T-helper 1 cell treated with Interleukin-12 subunit alpha and Interleukin-12 subunit beta and Interleukin-4 antibody, amounts not matched to agents 30 μg/mL and 1 μg/mL, for 36 hours (primary cell): Measurements from ENCODE around the gene MAP6.
"Not testable (repeated sequence)": the region's sequence is repeated elsewhere in the genome, so short reads cannot be mapped to it uniquely, and the experiment has no call there.

ENCODE experiments used
- H3K27ac Mint-ChIP-seq: one replicate; pipeline ENCODE4 v1.8.0; 2021; ENCODE audit warnings: mild to moderate bottlenecking, mixed read lengths
- H3K27me3 Mint-ChIP-seq: one replicate; pipeline ENCODE4 v1.8.0; 2021; ENCODE audit warnings: low read depth, mixed read lengths
- H3K36me3 Mint-ChIP-seq: one replicate; pipeline ENCODE4 v1.8.0; 2021; ENCODE audit warnings: low read depth, mixed read lengths
- H3K4me1 Mint-ChIP-seq: one replicate; pipeline ENCODE4 v1.8.0; 2021; ENCODE audit warnings: low read depth, mixed read lengths
- H3K4me3 Mint-ChIP-seq: one replicate; pipeline ENCODE4 v1.8.0; 2021; ENCODE audit warnings: mild to moderate bottlenecking, moderate library complexity, mixed read lengths
- H3K9me3 Mint-ChIP-seq: one replicate; pipeline ENCODE4 v1.8.0; 2021; ENCODE audit warnings: mixed read lengths

Gene MAP6

GRCh38 chr11:75584659-75585292 lies 84.1 kb downstream of the MAP6 start:
- peaks cover 52% of the 10 kb centered on the region for H3K27me3 Mint-ChIP-seq
- not testable (repeated sequence) for H3K9me3 Mint-ChIP-seq, H3K4me1 Mint-ChIP-seq, H3K27ac Mint-ChIP-seq, H3K36me3 Mint-ChIP-seq
- peak overlapping the region; percentile 10 for H3K4me3 Mint-ChIP-seq

GRCh38 chr11:75583718-75584658 lies 84.8 kb downstream of the MAP6 start:
- peaks cover 10% of the 10 kb centered on the region for H3K4me1 Mint-ChIP-seq
- peak overlapping the region; percentile 56 for H3K4me3 Mint-ChIP-seq
- H3K9me3 Mint-ChIP-seq, result no peaks in the 10 kb centered on the region
- H3K27me3 Mint-ChIP-seq, result peaks cover 57% of the 10 kb centered on the region
- no peaks in the 10 kb centered on the region for H3K36me3 Mint-ChIP-seq
- no peak overlapping the region for H3K27ac Mint-ChIP-seq

- Mint-ChIP-seq H3K4me1 (peaks cover 10% of the 10 kb centered on the region), H3K4me3 (peak overlapping the region; percentile 35), H3K27me3 (peaks cover 64% of the 10 kb centered on the region), H3K27ac (no peak overlapping the region), H3K36me3 (no peaks in the 10 kb centered on the region), H3K9me3 (no peaks in the 10 kb centered on the region)
These were observed 85.7 kb downstream of the MAP6 start for GRCh38 chr11:75582895-75583717.

- Mint-ChIP-seq H3K27ac (no peak overlapping the region), H3K4me3 (peak overlapping the region; percentile 35), H3K4me1 (peaks cover 10% of the 10 kb centered on the region), H3K36me3 (no peaks in the 10 kb centered on the region), H3K9me3 (no peaks in the 10 kb centered on the region), H3K27me3 (peaks cover 65% of the 10 kb centered on the region)
These were observed 86.3 kb downstream of the MAP6 start for GRCh38 chr11:75582506-75582894.

DNA sequence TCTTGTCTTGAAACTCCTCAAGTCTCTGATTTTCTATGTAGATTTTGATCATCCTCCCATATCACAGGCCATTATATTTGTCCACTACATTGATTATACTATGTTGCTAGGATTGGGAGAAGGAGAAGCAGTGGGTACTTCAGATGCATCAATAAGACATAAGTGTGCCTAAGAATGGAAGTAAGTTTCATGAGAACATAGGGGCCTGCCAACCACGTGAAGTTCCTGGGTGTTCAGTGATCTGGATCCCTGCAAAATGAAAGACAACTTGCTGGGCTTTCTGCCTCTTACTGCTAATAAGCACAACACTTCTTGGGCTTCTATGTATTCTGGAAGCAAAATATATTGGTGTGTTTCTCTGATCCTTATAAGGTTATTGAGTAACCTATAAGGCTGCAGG lies 89.0 kb downstream of the MAP6 start:
- no peak overlapping the region for H3K4me3 Mint-ChIP-seq
- H3K4me1 Mint-ChIP-seq, result peaks cover 14% of the 10 kb centered on the region
- H3K27me3 Mint-ChIP-seq, result peaks cover 47% of the 10 kb centered on the region
- H3K36me3 Mint-ChIP-seq, result no peaks in the 10 kb centered on the region
- no peaks in the 10 kb centered on the region for H3K9me3 Mint-ChIP-seq
- H3K27ac Mint-ChIP-seq, result no peak overlapping the region

GRCh38 chr11:75578977-75579376 lies 89.9 kb downstream of the MAP6 start:
- Mint-ChIP-seq H3K9me3 (no peaks in the 10 kb centered on the region), H3K27me3 (peaks cover 40% of the 10 kb centered on the region), H3K27ac (no peak overlapping the region), H3K4me3 (no peak overlapping the region), H3K36me3 (no peaks in the 10 kb centered on the region), H3K4me1 (peaks cover 14% of the 10 kb centered on the region)

- H3K27me3 Mint-ChIP-seq, result peaks cover 29% of the 10 kb centered on the region
These were observed 91.6 kb downstream of the MAP6 start for GRCh38 chr11:75577207-75577606.

DNA sequence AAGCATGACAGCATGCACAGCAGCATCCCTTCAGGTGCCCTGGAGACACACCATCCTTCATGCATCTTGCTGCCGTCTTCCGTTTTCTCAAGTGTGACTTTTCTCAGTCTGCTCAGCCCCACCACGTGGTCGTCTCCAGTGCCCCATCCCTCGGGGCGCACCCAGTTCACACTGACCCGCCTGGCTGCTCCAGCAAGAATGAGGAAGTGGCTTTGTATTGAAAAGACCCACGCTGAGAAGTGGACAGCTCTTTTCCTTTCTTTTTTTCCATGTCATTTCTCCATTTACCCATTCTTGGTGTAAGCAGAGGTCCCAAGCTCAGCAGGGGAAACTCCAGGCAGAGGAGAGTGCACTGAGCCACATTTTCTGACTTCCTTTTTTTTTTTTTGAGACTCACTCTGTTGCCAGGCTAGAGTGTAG lies 92.3 kb downstream of the MAP6 start:
- no peak overlapping the region for H3K4me3 Mint-ChIP-seq
- no peak overlapping the region for H3K27ac Mint-ChIP-seq
- H3K9me3 Mint-ChIP-seq, result no peaks in the 10 kb centered on the region
- H3K36me3 Mint-ChIP-seq, result peaks cover 7% of the 10 kb centered on the region
- H3K27me3 Mint-ChIP-seq, result peaks cover 22% of the 10 kb centered on the region
- peaks cover 5% of the 10 kb centered on the region for H3K4me1 Mint-ChIP-seq

More at GRCh38 chr11:75577207-75577606, 91.6 kb downstream of the MAP6 start:
- H3K36me3 Mint-ChIP-seq, result peaks cover 7% of the 10 kb centered on the region
- H3K9me3 Mint-ChIP-seq, result no peaks in the 10 kb centered on the region
- no peak overlapping the region for H3K27ac Mint-ChIP-seq
- peaks cover 7% of the 10 kb centered on the region for H3K4me1 Mint-ChIP-seq
- H3K4me3 Mint-ChIP-seq, result no peak overlapping the region

DNA sequence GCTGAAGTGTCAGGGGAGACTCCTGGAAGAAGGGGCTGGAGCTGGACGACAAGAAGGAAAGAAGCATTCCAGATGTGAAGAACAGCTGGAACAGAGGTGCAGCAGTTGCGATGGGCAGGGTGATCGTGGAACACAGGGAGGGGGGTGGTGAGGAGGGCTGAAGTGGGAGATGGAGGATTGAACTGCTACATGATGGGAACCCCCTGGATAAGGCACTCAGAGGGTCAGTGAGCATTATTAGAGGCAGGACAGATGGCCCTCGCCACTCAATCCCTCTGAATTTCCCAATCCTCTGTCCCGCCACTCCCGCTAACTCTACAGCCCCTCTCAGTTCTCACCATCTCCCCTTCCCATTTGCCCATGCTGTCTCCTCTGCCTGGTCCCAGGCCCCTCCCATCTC lies 92.8 kb downstream of the MAP6 start:
- Mint-ChIP-seq H3K36me3 (peaks cover 7% of the 10 kb centered on the region), H3K27ac (no peak overlapping the region), H3K9me3 (no peaks in the 10 kb centered on the region), H3K4me3 (no peak overlapping the region), H3K4me1 (peaks cover 5% of the 10 kb centered on the region), H3K27me3 (peaks cover 20% of the 10 kb centered on the region)

DNA sequence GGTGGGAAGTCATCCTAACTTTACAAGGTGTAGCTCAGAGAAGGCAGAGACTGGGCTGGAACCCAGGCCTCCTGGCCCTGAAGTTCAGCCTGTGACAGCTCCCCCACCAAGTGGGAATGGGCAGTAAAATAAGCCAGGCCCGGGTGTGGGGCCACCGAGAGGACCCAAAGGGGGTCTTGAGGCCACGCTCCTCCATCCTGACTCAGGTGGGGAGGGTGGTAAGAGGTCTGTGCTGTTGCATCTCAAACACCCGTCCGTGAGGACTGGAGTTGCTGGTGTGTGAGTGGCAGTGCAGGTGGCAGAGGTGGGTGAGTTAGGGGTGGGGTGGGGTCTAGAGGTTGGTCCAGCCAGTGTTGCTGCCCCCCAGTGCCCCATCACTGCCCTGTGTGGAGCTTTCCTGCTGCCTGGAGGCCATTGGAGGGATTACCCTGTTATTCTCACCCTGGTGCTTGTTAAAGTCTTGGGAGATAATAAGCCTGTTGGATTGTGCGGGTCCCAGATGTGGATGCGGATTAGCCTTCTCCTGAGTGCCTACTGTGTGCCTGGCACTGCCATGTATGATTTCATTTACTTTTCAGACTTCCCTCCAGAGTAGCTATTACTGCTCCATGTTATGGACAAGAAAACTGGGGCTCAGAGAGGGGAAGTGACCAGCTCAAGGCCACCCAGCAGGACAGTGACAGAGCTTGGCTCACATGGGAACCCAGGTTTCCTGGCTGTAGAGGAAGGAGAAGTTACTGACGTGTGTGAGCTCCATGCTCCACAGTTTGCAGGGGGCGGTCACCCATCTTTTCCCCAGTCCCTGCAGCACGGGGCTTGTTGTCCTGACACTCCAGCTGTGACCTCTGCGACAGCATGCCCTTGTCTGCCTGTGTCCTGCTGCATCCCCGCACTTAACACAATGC lies 93.9 kb downstream of the MAP6 start:
- peaks cover 5% of the 10 kb centered on the region for H3K4me1 Mint-ChIP-seq
- peaks cover 13% of the 10 kb centered on the region for H3K27me3 Mint-ChIP-seq
- H3K27ac Mint-ChIP-seq, result no peak overlapping the region
- no peak overlapping the region for H3K4me3 Mint-ChIP-seq
- H3K9me3 Mint-ChIP-seq, result no peaks in the 10 kb centered on the region
- peaks cover 7% of the 10 kb centered on the region for H3K36me3 Mint-ChIP-seq

GRCh38 chr11:75572744-75573143 lies 96.1 kb downstream of the MAP6 start:
- Mint-ChIP-seq H3K9me3 (no peaks in the 10 kb centered on the region), H3K4me3 (no peak overlapping the region), H3K4me1 (peaks cover 5% of the 10 kb centered on the region), H3K36me3 (peaks cover 13% of the 10 kb centered on the region), H3K27ac (no peak overlapping the region), H3K27me3 (no peaks in the 10 kb centered on the region)

GRCh38 chr11:75571625-75572024 lies 97.2 kb downstream of the MAP6 start:
- Mint-ChIP-seq H3K4me1 (peaks cover 5% of the 10 kb centered on the region), H3K27me3 (no peaks in the 10 kb centered on the region), H3K4me3 (no peak overlapping the region), H3K27ac (no peak overlapping the region), H3K9me3 (no peaks in the 10 kb centered on the region), H3K36me3 (peaks cover 14% of the 10 kb centered on the region)

DNA sequence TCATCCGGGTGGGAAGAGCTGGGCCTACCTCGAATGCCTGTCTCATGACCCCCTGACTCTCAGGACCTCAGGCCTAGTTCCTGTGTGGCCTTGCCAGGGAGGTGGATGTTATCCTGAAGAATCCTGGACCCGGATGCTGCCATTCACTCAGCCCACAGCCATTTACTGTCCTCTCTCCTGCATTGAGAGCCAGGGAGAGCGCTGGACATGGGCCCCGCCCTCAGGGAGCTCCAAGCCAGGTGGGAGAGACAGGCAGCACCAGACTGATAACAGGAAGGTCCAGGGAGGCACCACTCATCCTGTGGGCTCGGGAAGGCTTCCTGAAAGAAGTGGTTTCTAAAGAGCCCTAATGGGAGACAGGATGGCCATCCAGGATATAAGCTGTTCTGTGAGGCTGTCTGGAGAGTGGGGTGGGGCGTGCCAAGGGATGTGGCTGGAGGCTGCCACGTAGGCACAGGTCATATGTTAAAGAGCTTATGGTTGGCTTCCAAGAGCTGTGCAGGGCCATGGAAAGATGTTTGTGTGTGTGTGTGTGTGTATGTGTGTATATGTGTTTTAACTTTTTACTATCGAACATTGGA lies 98.2 kb downstream of the MAP6 start:
- Mint-ChIP-seq H3K27me3 (no peaks in the 10 kb centered on the region), H3K4me3 (no peak overlapping the region), H3K27ac (no peak overlapping the region), H3K36me3 (peaks cover 14% of the 10 kb centered on the region), H3K4me1 (no peaks in the 10 kb centered on the region), H3K9me3 (no peaks in the 10 kb centered on the region)
